ENCODE results near the gene B3GAT2.
"Not testable (repeated sequence)": the region's sequence is repeated elsewhere in the genome, so short reads cannot be mapped to it uniquely, and the experiment has no call there.

Gene B3GAT2

DNA sequence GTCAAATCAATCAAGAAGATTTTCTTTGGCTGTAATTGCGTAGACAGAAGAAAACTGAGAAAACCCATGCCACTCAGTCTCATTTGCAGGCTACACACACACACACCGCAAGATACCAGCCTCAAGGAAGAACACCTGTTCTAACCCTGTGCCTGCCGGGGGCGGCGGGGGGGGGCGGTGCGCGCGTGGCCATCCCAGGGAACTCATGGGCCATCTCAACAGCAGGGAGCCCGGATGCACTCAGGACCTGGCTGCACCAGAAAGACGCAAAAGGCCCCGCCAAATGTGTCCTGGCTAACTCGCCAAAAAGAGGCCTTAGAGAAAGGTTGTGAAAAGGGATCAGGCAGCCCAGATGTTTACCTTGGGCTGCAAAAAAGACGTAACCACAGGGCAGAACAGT lies 2.1 kb downstream of the B3GAT2 start:
- ATAC-seq (ENCODE audit: low read depth) = no peak

DNA sequence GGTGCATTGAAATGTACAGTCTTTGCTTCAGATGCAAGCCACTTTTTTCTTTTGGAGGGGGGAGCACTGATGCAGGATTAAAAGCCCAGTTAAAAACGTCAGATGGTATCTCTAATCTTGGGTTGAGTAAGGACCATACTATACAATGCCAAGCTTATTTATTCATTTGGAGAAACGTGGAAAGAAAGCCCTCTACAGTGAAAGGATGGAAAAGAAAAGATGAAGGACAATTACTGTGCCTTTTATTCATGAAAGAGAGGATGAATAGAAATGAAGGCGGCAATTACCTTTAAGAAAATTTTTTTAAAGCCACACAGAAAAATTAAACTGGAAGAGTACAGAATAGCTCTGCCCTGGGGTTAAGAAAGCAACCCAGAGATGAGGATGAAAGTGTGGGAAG lies 2.7 kb downstream of the B3GAT2 start:
- peaks cover 11% of the 10 kb centered on the region for H3K4me1 Mint-ChIP-seq
- no peaks in the 10 kb centered on the region for H3K36me3 Mint-ChIP-seq
- no peaks in the 10 kb centered on the region for H3K9me3 Mint-ChIP-seq
- no peak for DNase-seq (ENCODE audit: low spot score in 2 of 2)
- no peak overlapping the region for H3K4me3 Mint-ChIP-seq
- peaks cover 17% of the 10 kb centered on the region for H3K27me3 Mint-ChIP-seq
- ATAC-seq (ENCODE audit: low read depth) = no peak
- H3K27ac Mint-ChIP-seq = no peak overlapping the region

More for the DNA sequence above, 2.1 kb downstream of the B3GAT2 start:
- H3K9me3 Mint-ChIP-seq = no peaks in the 10 kb centered on the region
- H3K27ac Mint-ChIP-seq = no peak overlapping the region
- H3K36me3 Mint-ChIP-seq = no peaks in the 10 kb centered on the region
- peaks cover 11% of the 10 kb centered on the region for H3K4me1 Mint-ChIP-seq
- no peak for DNase-seq (ENCODE audit: low spot score in 2 of 2)
- H3K27me3 Mint-ChIP-seq = peaks cover 17% of the 10 kb centered on the region
- peak overlapping the region; percentile 47 for H3K4me3 Mint-ChIP-seq

DNA sequence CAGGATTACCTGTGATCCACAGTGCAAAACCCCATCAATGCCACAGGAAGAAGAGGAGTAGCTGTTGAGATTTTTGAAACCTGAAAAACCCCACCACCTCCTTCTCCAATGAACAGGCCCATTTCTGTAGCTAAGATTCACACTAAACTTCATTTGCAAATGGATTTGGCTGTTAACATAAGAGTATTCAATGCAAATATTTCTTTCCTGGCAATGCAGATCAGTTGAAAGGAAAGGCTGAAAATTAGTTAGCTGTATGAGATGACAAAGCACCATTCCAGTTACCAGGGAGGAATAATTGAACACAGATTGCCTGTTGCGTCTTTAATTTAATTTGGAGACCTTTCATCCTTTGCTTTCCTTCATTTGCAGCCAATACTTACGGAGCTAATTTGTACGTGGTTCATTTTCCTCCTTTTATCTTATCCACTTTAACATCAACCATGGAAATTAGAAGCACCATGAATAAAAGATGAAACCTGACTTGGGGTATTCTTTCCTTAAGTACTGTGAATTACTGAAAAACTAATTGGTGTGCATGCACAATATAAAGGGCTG lies 4.2 kb downstream of the B3GAT2 start:
- Mint-ChIP-seq H3K27me3 (peaks cover 14% of the 10 kb centered on the region), H3K27ac (no peak overlapping the region), H3K4me1 (peaks cover 11% of the 10 kb centered on the region), H3K36me3 (no peaks in the 10 kb centered on the region), H3K4me3 (no peak overlapping the region), H3K9me3 (no peaks in the 10 kb centered on the region)
- no peak for DNase-seq (ENCODE audit: low spot score in 2 of 2)
- ATAC-seq (ENCODE audit: low read depth) = no peak

DNA sequence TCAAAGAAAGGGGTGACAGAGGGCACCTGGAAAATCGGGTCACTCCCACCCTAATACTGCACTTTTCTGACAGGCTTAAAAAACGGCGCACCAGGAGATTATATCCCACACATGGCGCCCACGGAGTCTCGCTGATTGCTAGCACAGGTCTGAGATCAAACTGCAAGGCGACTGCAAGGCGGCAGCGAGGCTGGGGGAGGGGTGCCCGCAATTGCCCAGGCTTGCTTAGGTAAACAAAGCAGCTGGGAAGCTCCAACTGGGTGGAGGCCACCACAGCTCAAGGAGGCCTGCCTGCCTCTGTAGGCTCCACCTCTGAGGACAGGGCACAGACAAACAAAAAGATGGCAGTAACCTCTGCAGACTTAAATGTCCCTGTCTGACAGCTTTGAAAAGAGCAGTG lies 12.5 kb downstream of the B3GAT2 start:
- not testable (repeated sequence) for H3K9me3 Mint-ChIP-seq; H3K27me3 Mint-ChIP-seq; H3K36me3 Mint-ChIP-seq; ATAC-seq (ENCODE audit: low read depth); H3K4me1 Mint-ChIP-seq; H3K4me3 Mint-ChIP-seq; DNase-seq (ENCODE audit: low spot score in 2 of 2); H3K27ac Mint-ChIP-seq

DNA sequence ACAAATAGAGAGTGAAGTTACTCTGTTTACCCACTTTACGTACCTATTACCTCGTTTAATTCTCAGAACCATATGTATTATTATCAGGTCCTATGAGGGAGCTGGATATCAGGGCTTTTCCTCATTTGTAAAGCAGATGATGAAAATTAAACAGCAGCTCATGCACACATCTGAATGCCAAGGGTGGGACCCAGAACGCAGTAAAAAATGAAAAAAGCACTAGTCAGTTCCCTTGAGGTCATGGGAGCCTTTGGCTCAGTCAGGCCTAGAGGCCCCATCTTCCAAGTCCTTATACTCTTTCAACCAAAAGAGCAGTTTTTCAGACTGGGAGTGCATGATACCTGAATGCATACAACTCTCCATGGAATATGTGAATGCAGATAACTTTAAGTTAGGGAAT lies 23.0 kb downstream of the B3GAT2 start:
- H3K9me3 Mint-ChIP-seq = peaks cover 2% of the 10 kb centered on the region
- DNase-seq (ENCODE audit: low spot score in 2 of 2) = no peak
- H3K27me3 Mint-ChIP-seq = peaks cover 2% of the 10 kb centered on the region
- H3K4me3 Mint-ChIP-seq = no peak overlapping the region
- no peaks in the 10 kb centered on the region for H3K36me3 Mint-ChIP-seq
- H3K27ac Mint-ChIP-seq = no peak overlapping the region
- no peaks in the 10 kb centered on the region for H3K4me1 Mint-ChIP-seq
- no peak for ATAC-seq (ENCODE audit: low read depth)

DNA sequence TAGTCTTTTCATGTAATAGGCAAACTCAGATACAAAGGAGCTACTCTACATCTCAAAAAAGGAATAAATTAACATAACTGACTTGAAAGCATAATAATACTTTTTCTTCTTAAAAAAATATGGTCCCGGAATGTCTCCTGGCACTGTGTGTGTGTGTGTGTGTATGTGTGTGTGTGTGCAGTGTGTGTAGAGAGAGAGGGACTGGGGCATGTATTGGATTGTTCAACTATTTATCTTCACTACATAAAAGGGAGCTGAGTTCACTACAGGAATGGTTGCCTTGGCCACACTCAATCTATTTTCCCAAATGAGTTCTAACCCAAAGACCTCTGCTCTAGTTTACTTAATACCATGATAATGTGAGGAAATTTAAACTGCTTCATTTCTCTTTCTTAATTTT lies 51.1 kb downstream of the B3GAT2 start:
- peaks cover 3% of the 10 kb centered on the region for H3K27me3 Mint-ChIP-seq
- DNase-seq (ENCODE audit: low spot score in 2 of 2) (no peak), ATAC-seq (ENCODE audit: low read depth) (no peak)
- no peaks in the 10 kb centered on the region for H3K4me1 Mint-ChIP-seq
- H3K27ac Mint-ChIP-seq = no peak overlapping the region
- no peaks in the 10 kb centered on the region for H3K36me3 Mint-ChIP-seq
- no peak overlapping the region for H3K4me3 Mint-ChIP-seq
- no peaks in the 10 kb centered on the region for H3K9me3 Mint-ChIP-seq

DNA sequence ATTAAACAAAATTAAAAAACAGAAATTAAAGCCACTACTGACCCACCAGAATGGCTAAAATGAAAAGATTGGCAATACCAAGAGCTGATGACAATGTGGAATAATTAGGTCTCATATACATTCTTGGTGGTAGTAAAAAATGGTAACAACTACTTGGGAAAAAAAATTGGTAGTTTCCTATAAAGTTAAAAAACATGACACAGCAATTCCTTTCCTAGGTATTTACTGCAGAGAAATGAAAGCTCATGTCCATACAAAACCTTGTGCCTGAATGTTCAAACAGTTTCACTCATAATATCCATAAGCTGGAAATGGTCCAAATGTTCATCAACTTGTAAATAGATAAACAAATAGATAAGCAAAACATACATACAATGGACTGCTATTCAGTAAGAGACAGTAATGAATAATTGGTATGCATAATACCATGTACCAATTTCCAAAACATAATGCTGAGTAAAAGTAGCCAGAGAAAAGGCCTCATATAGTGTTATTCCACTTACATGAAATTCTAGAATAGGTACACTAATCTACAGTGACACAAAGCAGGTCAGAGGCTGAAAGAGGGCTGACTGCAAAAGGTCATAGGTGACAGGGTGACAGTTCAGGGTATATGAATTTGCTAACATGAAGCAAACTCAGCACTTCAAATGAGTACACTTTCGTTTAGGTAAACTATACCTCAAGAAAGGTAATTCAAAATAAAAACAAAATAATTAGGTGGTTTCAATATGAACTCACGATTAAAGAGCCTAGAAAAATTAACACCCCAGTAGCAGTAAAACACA lies 53.0 kb downstream of the B3GAT2 start:
- H3K27me3 Mint-ChIP-seq = peaks cover 3% of the 10 kb centered on the region
- H3K36me3 Mint-ChIP-seq = no peaks in the 10 kb centered on the region
- no peaks in the 10 kb centered on the region for H3K9me3 Mint-ChIP-seq
- H3K4me3 Mint-ChIP-seq = no peak overlapping the region
- H3K27ac Mint-ChIP-seq = no peak overlapping the region
- H3K4me1 Mint-ChIP-seq = no peaks in the 10 kb centered on the region
- DNase-seq (ENCODE audit: low spot score in 2 of 2) (no peak), ATAC-seq (ENCODE audit: low read depth) (no peak)

DNA sequence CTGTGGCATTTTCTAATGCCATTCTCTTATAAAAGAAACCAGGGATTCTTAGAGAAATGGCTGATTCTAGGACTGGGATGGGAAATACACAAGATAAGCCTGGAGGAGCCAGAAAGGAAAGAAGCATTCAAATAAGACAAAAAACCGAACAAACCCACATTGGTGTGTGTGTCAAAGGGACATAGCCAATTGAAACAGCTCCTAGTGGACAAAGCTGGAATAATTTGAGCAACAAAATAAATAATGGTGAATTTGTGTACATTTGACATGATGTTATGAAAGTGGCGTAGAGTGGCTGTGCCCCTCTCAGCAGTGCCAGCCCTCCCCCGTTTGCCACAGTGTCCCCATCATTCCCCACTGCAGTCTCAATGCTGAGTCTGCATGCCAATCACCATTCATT lies 55.5 kb downstream of the B3GAT2 start:
- peaks cover 4% of the 10 kb centered on the region for H3K27me3 Mint-ChIP-seq
- no peak for ATAC-seq (ENCODE audit: low read depth)

DNA sequence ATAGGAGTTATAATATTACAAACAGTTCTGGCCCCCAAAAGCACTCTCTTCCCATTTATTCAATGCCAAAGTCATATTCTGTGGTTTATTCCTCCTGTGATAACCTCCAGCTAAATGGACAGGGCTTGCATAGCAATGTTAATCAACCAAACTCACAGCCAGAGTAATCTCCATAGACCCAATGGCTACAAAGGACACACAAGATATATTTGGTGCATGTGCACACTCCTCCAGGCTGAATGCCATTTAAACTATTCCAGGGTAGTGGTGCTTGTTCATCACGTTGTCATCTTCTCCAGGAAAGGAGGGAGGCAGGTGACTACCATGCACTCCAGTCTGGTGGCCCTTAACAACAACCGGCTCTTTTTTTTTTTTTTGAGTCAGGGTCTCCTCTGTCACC lies 56.8 kb downstream of the B3GAT2 start:
- no peak for DNase-seq (ENCODE audit: low spot score in 2 of 2)
- no peaks in the 10 kb centered on the region for H3K9me3 Mint-ChIP-seq
- H3K27ac Mint-ChIP-seq = no peak overlapping the region
- no peak overlapping the region for H3K4me3 Mint-ChIP-seq
- peaks cover 6% of the 10 kb centered on the region for H3K27me3 Mint-ChIP-seq
- H3K36me3 Mint-ChIP-seq = no peaks in the 10 kb centered on the region
- no peak for ATAC-seq (ENCODE audit: low read depth)
- H3K4me1 Mint-ChIP-seq = no peaks in the 10 kb centered on the region

More for the DNA sequence above, 55.5 kb downstream of the B3GAT2 start:
- Mint-ChIP-seq H3K4me1 (no peaks in the 10 kb centered on the region), H3K27ac (no peak overlapping the region), H3K36me3 (no peaks in the 10 kb centered on the region), H3K4me3 (no peak overlapping the region), H3K9me3 (no peaks in the 10 kb centered on the region)
- DNase-seq (ENCODE audit: low spot score in 2 of 2) = no peak

DNA sequence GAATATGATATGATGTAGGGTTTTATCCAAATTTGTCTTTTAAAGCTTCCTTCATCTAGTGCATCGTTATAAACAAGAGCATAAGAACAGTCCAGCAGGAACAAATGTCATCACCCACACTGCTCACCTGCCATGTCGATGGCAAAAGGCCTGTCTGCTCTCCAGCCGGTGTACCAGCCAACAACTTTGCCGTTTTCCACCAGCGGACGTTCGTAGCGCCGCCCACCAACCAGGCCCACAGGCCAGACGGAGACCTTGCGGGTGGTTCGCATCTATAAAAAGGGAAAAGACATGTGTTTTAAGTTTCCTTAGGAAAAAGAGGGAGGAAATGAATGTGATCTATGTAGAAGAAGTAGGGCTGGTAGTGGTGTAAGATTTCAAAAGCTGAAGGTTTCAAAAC lies 62.9 kb downstream of the B3GAT2 start:
- H3K4me1 Mint-ChIP-seq = no peaks in the 10 kb centered on the region
- no peak overlapping the region for H3K4me3 Mint-ChIP-seq
- H3K9me3 Mint-ChIP-seq = no peaks in the 10 kb centered on the region
- ATAC-seq (ENCODE audit: low read depth) (no peak), DNase-seq (ENCODE audit: low spot score in 2 of 2) (no peak)
- H3K36me3 Mint-ChIP-seq = no peaks in the 10 kb centered on the region
- H3K27me3 Mint-ChIP-seq = peaks cover 3% of the 10 kb centered on the region
- no peak overlapping the region for H3K27ac Mint-ChIP-seq

DNA sequence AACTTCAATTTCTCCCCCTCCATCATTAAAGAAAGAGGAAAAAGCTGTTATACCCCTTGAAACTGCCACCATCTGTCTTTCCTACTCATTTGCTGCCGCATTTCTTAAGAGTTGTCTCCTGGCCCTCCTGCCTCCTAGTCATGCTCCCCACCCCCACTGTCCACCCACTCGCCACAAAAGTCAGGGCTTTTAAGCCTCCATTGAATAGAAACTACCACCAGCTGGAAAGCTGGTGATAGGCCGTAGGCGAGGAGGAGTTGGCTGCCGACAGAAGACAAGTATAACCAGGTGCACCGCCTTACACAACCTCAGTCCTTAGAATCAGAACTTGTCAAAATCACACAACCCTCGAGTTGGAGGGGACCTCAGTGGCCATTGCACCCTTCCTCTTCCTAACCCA lies 67.6 kb downstream of the B3GAT2 start:
- DNase-seq (ENCODE audit: low spot score in 2 of 2) (no peak), ATAC-seq (ENCODE audit: low read depth) (no peak)
- Mint-ChIP-seq H3K4me3 (no peak overlapping the region), H3K4me1 (peaks cover 3% of the 10 kb centered on the region), H3K27ac (no peak overlapping the region), H3K27me3 (no peaks in the 10 kb centered on the region), H3K36me3 (no peaks in the 10 kb centered on the region), H3K9me3 (no peaks in the 10 kb centered on the region)

DNA sequence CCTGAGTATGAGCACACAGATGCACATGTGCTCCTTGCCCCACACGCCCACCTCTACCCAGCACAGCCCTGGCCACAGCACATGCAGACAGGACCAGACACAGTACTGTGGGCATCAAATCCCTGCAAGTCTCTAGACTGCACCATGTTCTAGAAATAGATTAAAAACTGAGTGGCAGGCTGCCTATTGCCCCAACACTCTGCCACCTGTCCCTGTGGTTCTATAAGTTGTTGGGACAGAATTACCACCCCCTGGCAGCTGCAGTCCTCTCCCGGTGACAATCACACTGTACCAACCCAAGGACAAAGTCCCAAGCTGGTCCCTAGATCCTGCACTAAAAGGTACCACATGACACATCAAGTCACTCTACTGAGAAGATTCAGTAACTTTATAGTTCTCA lies 70.2 kb downstream of the B3GAT2 start:
- Mint-ChIP-seq H3K4me3 (no peak overlapping the region), H3K27me3 (peaks cover 2% of the 10 kb centered on the region), H3K4me1 (peaks cover 3% of the 10 kb centered on the region), H3K9me3 (no peaks in the 10 kb centered on the region), H3K36me3 (no peaks in the 10 kb centered on the region), H3K27ac (no peak overlapping the region)
- DNase-seq (ENCODE audit: low spot score in 2 of 2) (no peak), ATAC-seq (ENCODE audit: low read depth) (no peak)

DNA sequence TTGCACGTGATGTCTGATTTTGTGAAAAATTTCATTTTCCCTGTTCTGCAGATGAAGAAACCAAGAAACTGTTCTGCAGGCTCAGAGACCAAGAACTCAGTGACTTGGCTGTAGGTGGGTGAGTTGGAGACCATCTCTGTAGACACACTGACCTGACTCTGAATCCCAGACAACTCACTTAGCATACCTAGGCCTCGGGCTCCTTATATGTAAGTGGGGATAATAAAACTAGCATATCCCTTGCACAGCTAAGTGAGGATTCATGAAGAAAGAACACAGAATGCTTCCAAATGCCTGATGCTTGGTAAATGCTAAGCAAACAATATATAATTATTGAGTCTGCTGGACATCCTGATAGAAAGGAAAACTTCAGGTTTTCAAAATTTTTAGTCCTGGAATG lies 70.8 kb downstream of the B3GAT2 start:
- no peaks in the 10 kb centered on the region for H3K9me3 Mint-ChIP-seq
- ATAC-seq (ENCODE audit: low read depth) (no peak), DNase-seq (ENCODE audit: low spot score in 2 of 2) (no peak)
- H3K4me1 Mint-ChIP-seq = peaks cover 3% of the 10 kb centered on the region
- H3K4me3 Mint-ChIP-seq = no peak overlapping the region
- no peak overlapping the region for H3K27ac Mint-ChIP-seq
- no peaks in the 10 kb centered on the region for H3K36me3 Mint-ChIP-seq
- H3K27me3 Mint-ChIP-seq = peaks cover 2% of the 10 kb centered on the region

DNA sequence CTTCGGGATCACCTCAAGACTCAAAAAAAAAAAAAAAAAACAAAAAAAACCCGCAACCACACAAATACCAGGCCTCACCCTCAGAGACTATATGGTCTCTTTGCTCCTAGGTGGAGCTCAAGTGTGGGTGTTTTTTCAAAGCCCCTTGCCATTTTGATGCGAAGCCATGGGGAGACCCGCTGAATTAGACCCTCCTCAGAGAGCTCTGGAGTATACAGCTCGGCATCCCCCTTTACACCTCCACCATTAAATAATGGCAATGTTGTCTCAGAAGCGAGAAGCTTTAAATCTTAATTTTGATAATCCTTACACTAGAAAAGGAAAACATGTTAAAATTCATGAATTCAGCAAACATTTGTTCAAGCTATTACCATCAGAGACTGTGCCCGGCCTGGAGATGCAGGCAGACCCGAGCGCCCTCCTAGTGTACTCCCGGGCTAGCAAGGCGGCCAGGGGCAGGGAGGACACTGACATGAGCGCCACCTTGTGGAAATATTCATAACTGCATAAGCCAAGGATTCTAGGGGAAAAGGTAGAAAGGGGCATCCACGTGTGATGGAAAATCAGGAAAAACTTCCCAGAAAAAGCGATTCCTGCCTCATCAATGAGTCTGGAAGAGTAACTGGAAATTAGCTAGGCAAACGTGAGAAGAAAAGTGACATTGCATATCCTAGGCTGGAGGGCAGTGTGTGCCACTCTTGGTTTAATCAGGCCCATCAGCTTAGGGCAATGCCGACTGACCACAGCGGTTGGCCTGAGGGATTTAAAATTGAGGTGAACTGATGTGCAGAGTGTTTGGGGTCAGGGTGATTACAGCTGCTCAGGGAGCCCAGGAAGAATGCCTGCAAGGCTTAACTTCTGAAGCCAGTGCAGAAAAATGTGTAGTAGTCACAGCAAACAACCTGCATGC lies 72.5 kb downstream of the B3GAT2 start:
- Mint-ChIP-seq H3K4me3 (no peak overlapping the region), H3K27me3 (peaks cover 6% of the 10 kb centered on the region), H3K9me3 (no peaks in the 10 kb centered on the region), H3K4me1 (peaks cover 3% of the 10 kb centered on the region), H3K27ac (no peak overlapping the region), H3K36me3 (no peaks in the 10 kb centered on the region)
- DNase-seq (ENCODE audit: low spot score in 2 of 2) = peak; percentile 61 to 63
- peak; percentile 70 for ATAC-seq (ENCODE audit: low read depth)
